GM19193 (cell line): ENCODE measurements around the gene SH3D19.

ENCODE experiments used
- POLR2A ChIP-seq: IDR thresholded peaks from 4 replicates; pipeline ENCODE4 v1.6.1; 2011; ENCODE audit not compliant: insufficient read depth, insufficient read length; ENCODE audit errors: extremely low read depth

SH3D19 gene

DNA sequence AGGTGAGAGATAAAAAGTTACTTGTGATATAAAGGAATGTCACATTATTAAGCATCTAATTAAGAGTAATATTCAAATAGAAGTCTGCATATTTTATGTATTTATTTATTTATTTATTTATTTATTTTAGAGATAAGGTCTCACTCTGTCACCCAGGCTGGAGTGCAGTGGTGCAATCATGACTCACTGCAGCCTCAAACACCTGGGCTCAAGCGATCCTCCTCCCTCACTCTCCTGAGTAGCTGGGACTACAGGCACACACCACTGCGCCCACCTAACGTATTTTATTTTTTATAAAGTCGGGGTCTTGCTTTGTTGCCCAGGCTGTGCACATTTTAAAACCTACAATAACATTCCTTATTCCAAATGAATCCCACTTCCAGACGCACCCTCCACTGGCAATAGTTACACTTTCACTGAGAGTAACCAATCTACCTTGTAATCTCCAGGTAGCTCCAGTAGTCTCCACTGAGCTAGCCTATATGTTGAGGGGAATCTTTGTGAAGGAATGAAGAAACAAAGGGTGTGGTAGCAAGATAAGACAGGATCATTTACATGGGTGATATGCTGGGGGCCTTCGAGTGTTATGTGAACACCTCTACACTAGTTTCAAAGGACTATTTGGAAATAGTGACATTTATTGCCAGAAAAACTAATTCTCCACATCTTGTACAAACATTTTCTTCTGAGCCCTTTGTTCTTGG lies 11.9 kb downstream of the SH3D19 start:
- TF ChIP-seq POLR2A = no peak

GRCh38 chr4:151310124-151310728 lies 15.2 kb downstream of the SH3D19 start:
- TF ChIP-seq POLR2A = no peak

GRCh38 chr4:151304755-151305154 lies 20.6 kb downstream of the SH3D19 start:
- no peak for TF ChIP-seq POLR2A

GRCh38 chr4:151304226-151304625 lies 21.2 kb downstream of the SH3D19 start:
- no peak for TF ChIP-seq POLR2A

DNA sequence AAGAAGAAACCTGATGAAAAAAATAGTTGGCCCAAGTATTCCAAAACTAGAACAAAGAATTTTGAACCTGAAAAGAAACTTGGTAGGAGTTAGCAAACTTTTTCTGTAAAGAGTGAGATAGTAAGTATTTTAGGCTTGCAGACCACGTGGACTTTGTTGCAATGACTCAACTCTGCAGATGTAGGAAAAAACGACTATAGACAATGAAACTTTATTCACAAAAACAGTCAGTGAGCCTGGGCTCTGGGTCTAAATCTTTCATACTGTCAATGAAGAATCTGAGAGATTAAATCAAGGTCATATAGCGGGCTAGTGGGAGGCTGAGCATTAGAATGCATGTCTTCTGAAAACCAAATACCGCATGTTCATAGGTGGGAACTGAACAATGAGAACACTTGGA lies 23.0 kb downstream of the SH3D19 start:
- TF ChIP-seq POLR2A = no peak

GRCh38 chr4:151297170-151297569 lies 28.2 kb downstream of the SH3D19 start:
- no peak for TF ChIP-seq POLR2A

DNA sequence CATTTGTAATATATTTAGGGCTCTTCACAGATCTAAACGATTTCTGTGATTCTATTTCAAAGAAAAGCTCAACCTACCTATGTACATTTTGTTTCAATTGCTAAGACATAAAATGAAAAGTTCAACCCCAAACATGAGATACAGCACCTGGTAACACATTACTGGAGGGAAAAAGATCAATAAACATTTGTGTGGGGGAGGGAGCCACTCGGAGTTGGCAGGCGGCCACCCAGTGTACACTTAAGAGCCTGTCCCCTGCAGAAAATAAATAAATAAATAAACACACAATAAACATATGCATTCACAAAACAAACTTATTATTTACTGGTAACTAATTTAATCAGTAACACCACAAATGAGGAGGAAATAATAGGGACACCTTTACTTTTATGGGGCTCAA lies 29.2 kb downstream of the SH3D19 start:
- no peak for TF ChIP-seq POLR2A

- no peak for TF ChIP-seq POLR2A
These were observed 30.4 kb downstream of the SH3D19 start for GRCh38 chr4:151294833-151295496.

DNA sequence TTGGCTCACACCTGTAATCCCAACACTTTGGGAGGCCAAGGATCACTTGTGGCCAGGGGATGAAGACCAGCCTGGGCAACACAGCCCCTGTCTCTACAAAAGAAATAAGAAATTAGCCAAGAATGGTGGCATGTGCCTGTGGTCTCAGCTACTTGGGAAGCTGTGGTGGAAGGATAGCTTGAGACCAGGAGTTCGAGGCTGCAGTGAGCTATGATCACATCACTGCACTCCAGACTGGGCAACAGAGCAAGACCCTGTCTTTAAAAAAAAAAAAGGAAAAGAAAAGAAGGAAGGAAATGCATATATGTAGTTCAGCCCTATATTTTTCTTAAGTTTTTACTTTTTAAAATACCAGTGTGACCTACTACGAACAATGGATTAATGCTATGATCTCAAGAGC lies 33.4 kb downstream of the SH3D19 start:
- no peak for TF ChIP-seq POLR2A

- no peak for TF ChIP-seq POLR2A
These were observed 33.9 kb downstream of the SH3D19 start for GRCh38 chr4:151291485-151291884.

- no peak for TF ChIP-seq POLR2A
These were observed 38.0 kb downstream of the SH3D19 start for GRCh38 chr4:151287409-151287808.

DNA sequence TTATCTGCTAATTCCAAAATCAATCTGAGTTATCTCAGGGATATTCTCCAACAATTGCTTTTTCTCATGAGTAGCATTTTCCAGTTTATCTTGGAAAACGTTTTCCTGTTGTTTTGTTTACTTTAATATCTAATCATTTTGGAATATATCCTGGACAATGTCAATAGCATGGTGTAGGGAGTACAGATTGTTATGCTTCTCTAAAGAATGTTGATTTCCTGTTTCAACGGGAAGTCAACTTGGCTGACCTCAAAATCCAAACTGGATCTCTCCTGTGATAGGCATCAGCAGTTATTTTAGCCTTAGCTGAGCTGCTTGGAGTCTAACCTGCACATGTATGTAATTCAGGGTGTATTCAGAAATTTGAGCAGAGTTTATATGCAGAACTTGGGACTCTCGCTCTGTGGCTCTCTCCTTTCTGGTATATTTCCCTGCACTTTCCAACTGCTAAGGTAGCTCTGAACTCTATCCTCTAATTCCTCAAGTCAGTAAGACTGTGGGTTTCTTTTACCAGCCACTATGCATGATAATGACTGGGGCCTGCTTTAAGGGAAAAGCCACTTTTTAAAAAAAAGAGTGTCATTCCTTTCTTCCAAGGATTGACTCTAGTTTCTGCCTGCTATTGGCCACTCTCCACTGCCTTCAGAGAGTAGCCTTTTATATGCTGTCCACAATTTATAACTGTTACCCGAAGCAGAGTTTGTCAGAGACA lies 40.7 kb downstream of the SH3D19 start:
- no peak for TF ChIP-seq POLR2A

DNA sequence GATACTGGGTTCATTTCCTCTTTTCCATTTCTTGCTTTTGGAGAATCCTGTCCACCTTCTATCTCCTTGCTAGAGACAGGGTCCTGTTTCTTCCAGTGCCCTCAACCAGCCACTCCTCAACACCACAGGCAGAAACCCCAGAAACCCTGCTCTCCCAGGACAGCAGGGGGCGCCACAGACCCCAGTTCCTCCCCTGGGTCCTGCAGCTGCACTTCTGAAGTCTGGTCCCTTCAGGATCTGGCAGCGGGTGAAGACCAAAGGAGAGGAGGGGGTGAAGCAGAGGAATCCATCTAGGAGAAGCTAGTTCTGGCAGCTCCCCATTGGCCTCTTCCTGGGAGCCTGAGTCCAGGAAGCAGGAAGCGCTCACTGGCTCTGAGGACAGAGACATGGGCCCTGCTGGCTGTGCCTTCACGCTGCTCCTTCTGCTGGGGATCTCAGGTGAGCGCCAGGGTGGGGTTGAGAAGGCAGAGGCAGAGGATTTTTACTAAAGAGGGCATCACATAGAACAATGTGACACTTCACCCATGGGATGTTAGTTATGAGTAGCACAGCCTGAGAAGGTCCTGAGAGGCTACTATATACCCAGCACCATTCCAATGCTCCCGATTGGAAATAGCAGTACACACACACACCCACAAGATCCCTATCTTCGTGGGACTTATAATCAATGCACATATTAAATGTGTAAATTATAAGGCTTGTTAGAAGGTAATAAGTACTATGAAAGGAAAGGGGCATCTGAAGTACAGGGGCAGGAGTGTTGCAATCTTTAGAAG lies 48.4 kb downstream of the SH3D19 start, which contains the start of gene PRSS48:
TSS of gene PRSS48 (plus strand) at position 375 of the 776 bp plus-strand sequence. CDS start at position 387, 12 bp downstream.
- TF ChIP-seq POLR2A = no peak

DNA sequence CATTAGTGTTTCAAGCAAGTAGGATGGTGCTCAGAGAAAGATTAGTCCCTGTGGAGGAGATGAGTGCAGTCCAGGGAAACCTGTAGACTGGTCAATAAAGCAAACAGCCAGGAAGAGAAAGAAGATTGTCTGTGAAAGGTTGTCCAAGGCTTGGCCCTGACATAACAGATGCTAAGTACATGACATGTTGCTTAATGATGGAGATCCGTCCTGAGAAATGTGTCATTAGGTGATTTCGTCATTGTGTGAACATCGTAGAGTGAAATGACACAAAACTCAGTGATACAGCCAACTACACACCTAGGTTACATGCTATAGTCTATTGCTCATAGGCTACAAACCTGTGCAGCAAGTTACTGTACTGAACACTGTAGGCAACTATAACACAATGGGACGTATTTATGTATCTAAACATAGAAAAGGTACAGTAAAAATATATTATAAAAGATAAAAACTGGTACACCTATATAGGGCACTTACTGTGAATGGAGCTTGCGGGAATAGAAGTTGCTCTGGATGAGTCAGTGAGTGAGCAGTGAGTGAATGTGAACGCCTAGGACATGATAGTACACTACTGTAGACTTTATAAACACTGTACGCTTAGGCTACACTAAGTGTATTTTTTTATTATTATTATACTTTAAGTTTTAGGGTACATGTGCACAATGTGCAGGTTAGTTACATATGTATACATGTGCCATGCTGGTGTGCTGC lies 57.4 kb downstream of the SH3D19 start:
- no peak for TF ChIP-seq POLR2A
